Left lung (tissue), 10 donors: ENCODE results near the gene ARHGAP10. TPM values are rescaled to one million over a fixed set of nuclear protein-coding genes. Genes with fewer than 3 reads are reported as not detected.

ENCODE experiments used
- ATAC-seq: fragments of 200-7000 bp; cut with Tn5 transposase; one replicate; pipeline ENCODE4 v1.9.1; 2020; ENCODE audit warnings: moderate library complexity
- DNase-seq, 4 donors: peaks; one replicate each; pipeline ENCODE4 v3.0.0-alpha.2; 2013 to 2020
- H3K27ac ChIP-seq, 2 donors: fragments of 200-600 bp; sonication (generic) in 1 of 2; one replicate each; pipeline versions ENCODE4 v1.5.0 to v1.8.0; 2020 to 2021
- H3K27me3 ChIP-seq, 2 donors: fragments of 200-600 bp; sonication (generic) in 1 of 2; one replicate each; pipeline versions ENCODE4 v1.5.0 to v1.8.0; 2020 to 2021
- H3K36me3 ChIP-seq, 2 donors: fragments of 200-600 bp; sonication (generic) in 1 of 2; one replicate each; pipeline versions ENCODE4 v1.5.0 to v1.8.0; 2020 to 2021
- H3K4me1 ChIP-seq, 2 donors: fragments of 200-600 bp; one replicate each; pipeline ENCODE4 v1.8.0; 2021
- H3K4me3 ChIP-seq, 2 donors: fragments of 200-600 bp; sonication (generic) in 1 of 2; one replicate each; pipeline versions ENCODE4 v1.5.0 to v1.8.0; 2020 to 2021; ENCODE audit warnings: mild to moderate bottlenecking in 1 of 2
- H3K9me3 ChIP-seq, 2 donors: fragments of 200-600 bp; sonication (generic) in 1 of 2; one replicate each; pipeline versions ENCODE4 v1.5.0 to v1.8.0; 2020 to 2021
- intact Hi-C, 2 donors: fragments of 100-400 bp; cut with DNase I; formaldehyde crosslinking; loops; one replicate each; pipeline versions ENCODE4 v1.11.2 to v1.14.2; 2022
- polyA plus RNA-seq, 6 donors: library from polyadenylated mRNA; unstranded; fragments of 120-200 nt; gene quantifications; one replicate each; pipeline ENCODE4 v1.2.1, GENCODE V29; 2013; ENCODE audit not compliant: insufficient read length in 6 of 6
- total RNA-seq, 2 donors: library from RNA; stranded (reverse); fragmentation: NEBNext Ultra II Directional; extraction: Animal tissue kit (Norgen Biotek cat#: 25700); gene quantifications; one replicate each; pipeline ENCODE4 v1.2.1, GENCODE V29; 2021
- TF ChIP-seq, protein P1 (sequence below), 2 donors: fragments of 200-600 bp; sonication (generic) in 1 of 2; IDR thresholded peaks; one replicate each; pipeline versions ENCODE4 v1.5.0 to v1.8.0; 2021; ENCODE audit warnings: antibody characterized with exemption in 2 of 2
- donor health status: DM: no; HTN: yes; CAD: no.
- donor health status: DM: no; HTN: no; CAD: no.

Gene ARHGAP10
- total and polyA plus RNA-seq, 8 donors, result 11.6 to 25.4 (median 14.2) TPM

GRCh38 chr4:147765121-147765529 lies 33.2 kb downstream of the ARHGAP10 start:
- ATAC-seq, result no peak
- no peaks in the 10 kb centered on the region for H3K27me3 ChIP-seq
- no peak overlapping the region for H3K27ac ChIP-seq
- no peak for DNase-seq
- no peaks in the 10 kb centered on the region for H3K36me3 ChIP-seq
- intact Hi-C loops, result no loop called here
- TF ChIP-seq, protein P1, sequence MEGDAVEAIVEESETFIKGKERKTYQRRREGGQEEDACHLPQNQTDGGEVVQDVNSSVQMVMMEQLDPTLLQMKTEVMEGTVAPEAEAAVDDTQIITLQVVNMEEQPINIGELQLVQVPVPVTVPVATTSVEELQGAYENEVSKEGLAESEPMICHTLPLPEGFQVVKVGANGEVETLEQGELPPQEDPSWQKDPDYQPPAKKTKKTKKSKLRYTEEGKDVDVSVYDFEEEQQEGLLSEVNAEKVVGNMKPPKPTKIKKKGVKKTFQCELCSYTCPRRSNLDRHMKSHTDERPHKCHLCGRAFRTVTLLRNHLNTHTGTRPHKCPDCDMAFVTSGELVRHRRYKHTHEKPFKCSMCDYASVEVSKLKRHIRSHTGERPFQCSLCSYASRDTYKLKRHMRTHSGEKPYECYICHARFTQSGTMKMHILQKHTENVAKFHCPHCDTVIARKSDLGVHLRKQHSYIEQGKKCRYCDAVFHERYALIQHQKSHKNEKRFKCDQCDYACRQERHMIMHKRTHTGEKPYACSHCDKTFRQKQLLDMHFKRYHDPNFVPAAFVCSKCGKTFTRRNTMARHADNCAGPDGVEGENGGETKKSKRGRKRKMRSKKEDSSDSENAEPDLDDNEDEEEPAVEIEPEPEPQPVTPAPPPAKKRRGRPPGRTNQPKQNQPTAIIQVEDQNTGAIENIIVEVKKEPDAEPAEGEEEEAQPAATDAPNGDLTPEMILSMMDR (IDR thresholded peaks at IDR 0.05), result no peak
- peaks cover 0 to 11% of the 10 kb centered on the region in 2 donors for H3K4me1 ChIP-seq
- H3K9me3 ChIP-seq, result no peaks in the 10 kb centered on the region
- no peak overlapping the region for H3K4me3 ChIP-seq

GRCh38 chr4:147768113-147768512 lies 36.2 kb downstream of the ARHGAP10 start:
- peaks cover 0 to 18% of the 10 kb centered on the region in 2 donors for H3K4me1 ChIP-seq
- intact Hi-C loops, result no loop called here
- no peaks in the 10 kb centered on the region for H3K9me3 ChIP-seq
- TF ChIP-seq, protein P1 (IDR thresholded peaks at IDR 0.05), result no peak
- ATAC-seq (peak; percentile 87), DNase-seq (no peak)
- no peaks in the 10 kb centered on the region for H3K36me3 ChIP-seq
- no peak overlapping the region for H3K27ac ChIP-seq
- no peak overlapping the region for H3K4me3 ChIP-seq
- H3K27me3 ChIP-seq, result no peaks in the 10 kb centered on the region

DNA sequence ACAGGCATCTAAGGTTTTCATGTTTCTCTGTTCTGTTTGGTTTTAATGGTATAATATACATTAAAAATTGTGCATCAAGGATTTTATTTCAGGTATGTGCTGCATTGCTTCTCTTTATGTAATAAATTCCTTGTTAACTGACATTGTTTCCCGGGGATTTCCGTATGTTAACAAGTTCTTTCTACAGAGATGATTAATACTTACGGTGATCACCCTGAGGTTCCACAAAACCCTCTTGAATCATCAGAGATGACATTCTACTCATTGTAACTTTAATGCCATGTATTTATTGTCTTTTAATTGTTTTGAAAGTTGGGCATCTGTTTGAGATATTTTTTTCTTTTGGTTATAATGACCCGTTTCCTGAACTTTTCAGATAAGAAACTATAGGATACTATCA lies 37.5 kb downstream of the ARHGAP10 start:
- intact Hi-C loops, result no loop called here
- H3K27ac ChIP-seq, result no peak overlapping the region

DNA sequence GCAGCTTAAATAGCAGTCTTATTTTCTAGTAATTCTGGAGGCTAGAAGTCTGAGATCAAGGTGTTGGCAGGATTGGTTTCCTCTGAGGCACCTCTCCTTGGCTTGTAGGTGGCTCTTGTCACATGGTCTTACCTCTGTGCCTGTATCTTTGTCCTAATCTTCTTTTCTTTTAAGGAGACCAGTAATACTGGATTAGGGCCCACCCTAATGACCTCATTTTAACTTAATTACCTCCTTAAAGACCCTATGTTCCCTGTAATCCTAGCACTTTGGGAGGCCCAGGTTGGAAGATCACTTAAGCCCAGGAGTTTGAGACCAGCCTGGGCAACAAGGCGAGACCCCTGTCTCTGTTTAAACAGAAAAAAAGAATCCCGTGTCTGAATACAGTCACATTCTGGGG lies 38.9 kb downstream of the ARHGAP10 start:
- Histone ChIP-seq H3K4me3 (no peak overlapping the region), H3K4me1 (peaks cover 0 to 18% of the 10 kb centered on the region in 2 donors), H3K27me3 (no peaks in the 10 kb centered on the region), H3K9me3 (no peaks in the 10 kb centered on the region), H3K36me3 (no peaks in the 10 kb centered on the region), H3K27ac (no peak overlapping the region)
- ATAC-seq (no peak), DNase-seq (no peak)
- TF ChIP-seq, protein P1 (IDR thresholded peaks at IDR 0.05), result no peak
- intact Hi-C loops, result no loop called here

More for the DNA sequence above, 37.5 kb downstream of the ARHGAP10 start:
- H3K4me1 ChIP-seq, result peaks cover 0 to 18% of the 10 kb centered on the region in 2 donors
- no peaks in the 10 kb centered on the region for H3K9me3 ChIP-seq
- H3K27me3 ChIP-seq, result no peaks in the 10 kb centered on the region
- H3K4me3 ChIP-seq, result no peak overlapping the region
- DNase-seq (no peak), ATAC-seq (no peak)
- H3K36me3 ChIP-seq, result no peaks in the 10 kb centered on the region
- TF ChIP-seq, protein P1 (IDR thresholded peaks at IDR 0.05), result no peak

GRCh38 chr4:147772056-147772455 lies 40.2 kb downstream of the ARHGAP10 start:
- no peak for ATAC-seq
- Histone ChIP-seq H3K9me3 (no peaks in the 10 kb centered on the region), H3K36me3 (no peaks in the 10 kb centered on the region), H3K4me3 (no peak overlapping the region), H3K4me1 (peaks cover 0 to 18% of the 10 kb centered on the region in 2 donors), H3K27ac (no peak overlapping the region), H3K27me3 (no peaks in the 10 kb centered on the region)
- intact Hi-C loops, result no loop called here
- TF ChIP-seq, protein P1 (IDR thresholded peaks at IDR 0.05), result no peak
- DNase-seq, result no peak
